Metanephros (tissue), 1 donor: ENCODE data around the gene TTC29. TPM values are rescaled to one million over a fixed set of nuclear protein-coding genes. Genes with fewer than 3 reads are reported as not detected.

Experiments used
- total RNA-seq: library from RNA; depleted of rRNA; stranded (reverse); fragments of >200 nt; gene quantifications from one replicate; pipeline ENCODE4 v1.2.3, GENCODE V29; 2014

The TTC29 gene, protein sequence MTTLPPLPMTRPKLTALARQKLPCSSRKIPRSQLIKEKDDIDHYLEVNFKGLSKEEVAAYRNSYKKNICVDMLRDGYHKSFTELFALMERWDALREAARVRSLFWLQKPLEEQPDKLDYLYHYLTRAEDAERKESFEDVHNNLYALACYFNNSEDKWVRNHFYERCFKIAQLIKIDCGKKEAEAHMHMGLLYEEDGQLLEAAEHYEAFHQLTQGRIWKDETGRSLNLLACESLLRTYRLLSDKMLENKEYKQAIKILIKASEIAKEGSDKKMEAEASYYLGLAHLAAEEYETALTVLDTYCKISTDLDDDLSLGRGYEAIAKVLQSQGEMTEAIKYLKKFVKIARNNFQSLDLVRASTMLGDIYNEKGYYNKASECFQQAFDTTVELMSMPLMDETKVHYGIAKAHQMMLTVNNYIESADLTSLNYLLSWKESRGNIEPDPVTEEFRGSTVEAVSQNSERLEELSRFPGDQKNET
- 0.99 TPM for total RNA-seq

DNA sequence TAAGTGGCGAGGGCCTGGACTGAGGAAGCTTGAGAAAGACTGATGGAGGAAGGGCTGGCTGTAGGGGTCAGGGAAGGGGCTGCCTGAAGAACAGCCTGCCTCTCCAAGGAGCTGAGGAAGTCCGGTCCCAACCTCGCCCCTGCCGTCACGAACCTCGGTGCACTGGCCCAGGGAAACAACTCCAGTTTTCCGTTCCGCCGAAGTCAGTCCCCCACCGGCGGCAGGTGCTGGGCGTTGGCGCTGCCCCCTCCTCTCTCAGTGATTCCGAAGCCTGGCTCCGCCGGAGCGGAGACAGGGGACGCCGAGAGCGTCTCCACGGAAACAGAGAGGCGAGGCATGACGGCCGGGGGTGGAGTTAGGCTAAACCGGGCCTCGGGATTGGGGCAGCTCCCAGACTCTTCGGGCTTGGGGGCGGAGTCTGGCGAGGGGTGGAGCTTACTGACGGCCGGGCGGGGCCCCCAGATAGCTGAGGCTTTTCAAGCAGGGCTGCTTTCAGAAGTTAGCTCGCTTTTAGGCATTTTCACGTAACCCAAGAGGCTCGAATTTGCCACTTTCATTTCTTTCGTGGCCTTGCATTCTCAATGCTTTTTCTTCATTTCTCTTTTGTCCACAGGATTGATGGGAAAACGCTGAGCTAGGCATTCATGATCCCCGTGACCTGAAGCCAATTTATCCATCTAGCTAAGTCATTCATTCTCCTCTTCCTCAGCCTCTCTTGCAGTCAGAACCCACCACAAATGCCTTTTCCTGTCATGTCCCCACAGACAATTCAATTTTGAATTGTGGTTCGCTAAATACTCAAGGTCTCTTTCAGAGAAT is at the start of gene TTC29:
TSS of gene TTC29 (minus strand) at position 309 of the 819 bp plus-strand sequence. CDS start 5,969 bp downstream, outside the sequence.

